Neural progenitor cell (in vitro differentiated cells): ENCODE data around the gene PBX3. TPM values are rescaled to one million over a fixed set of nuclear protein-coding genes. Genes with fewer than 3 reads are reported as not detected.

Source experiments
- DNase-seq: peaks from one replicate; pipeline ENCODE4 v3.0.0-alpha.2; 2016; ENCODE audit warnings: low spot score
- H2AFZ ChIP-seq: fragments of 200-600 bp; sonication (generic); replicated peaks from 2 replicates; pipeline ENCODE4 v1.6.1; 2016; ENCODE audit warnings: antibody characterized with exemption
- H3F3A ChIP-seq: fragments of 200-600 bp; sonication (generic); 2 replicates; pipeline ENCODE4 v1.6.1; 2016; ENCODE audit warnings: antibody characterized with exemption, low read depth
- H3K27ac ChIP-seq: fragments of 200-600 bp; sonication (generic); 2 replicates; pipeline ENCODE4 v1.5.1; 2016; ENCODE audit warnings: mild to moderate bottlenecking
- H3K27me3 ChIP-seq: fragments of 200-600 bp; sonication (generic); 2 replicates; pipeline ENCODE4 v1.6.1; 2016; ENCODE audit warnings: mild to moderate bottlenecking, moderate library complexity
- H3K36me3 ChIP-seq: fragments of 200-600 bp; sonication (generic); 2 replicates; pipeline ENCODE4 v1.5.1; 2016
- H3K4me1 ChIP-seq: fragments of 200-600 bp; sonication (generic); 2 replicates; pipeline ENCODE4 v1.6.1; 2016; ENCODE audit warnings: mixed run types
- H3K4me2 ChIP-seq: fragments of 200-600 bp; sonication (generic); 2 replicates; pipeline ENCODE4 v1.6.1; 2016
- H3K4me3 ChIP-seq: fragments of 200-600 bp; sonication (generic); 2 replicates; pipeline ENCODE4 v1.5.1; 2016
- H3K79me2 ChIP-seq: fragments of 200-600 bp; sonication (generic); 2 replicates; pipeline ENCODE4 v1.6.1; 2016; ENCODE audit warnings: low read depth
- H3K9ac ChIP-seq: fragments of 200-600 bp; sonication (generic); 2 replicates; pipeline ENCODE4 v1.6.1; 2016
- H3K9me3 ChIP-seq: fragments of 200-600 bp; sonication (generic); 2 replicates; pipeline ENCODE4 v1.5.1; 2016; ENCODE audit warnings: low read depth
- H4K20me1 ChIP-seq: fragments of 200-600 bp; sonication (generic); 2 replicates; pipeline ENCODE4 v1.6.1; 2016; ENCODE audit warnings: low read depth
- H3K27ac Mint-ChIP-seq: 3 replicates; pipeline ENCODE4 v1.8.0; 2021; ENCODE audit warnings: mixed read lengths
- H3K27me3 Mint-ChIP-seq: 2 replicates; pipeline ENCODE4 v1.8.0; 2022; ENCODE audit warnings: low read depth, mild to moderate bottlenecking, inconsistent platforms, moderate library complexity, mixed read lengths; ENCODE audit not compliant: insufficient read depth
- H3K36me3 Mint-ChIP-seq: 3 replicates; pipeline ENCODE4 v1.8.0; 2021; ENCODE audit warnings: mixed read lengths
- H3K4me1 Mint-ChIP-seq: 3 replicates; pipeline ENCODE4 v1.8.0; 2021; ENCODE audit warnings: mixed read lengths
- H3K4me3 Mint-ChIP-seq: 3 replicates; pipeline ENCODE4 v1.8.0; 2021; ENCODE audit warnings: mild to moderate bottlenecking, moderate library complexity, mixed read lengths
- H3K9me3 Mint-ChIP-seq: 3 replicates; pipeline ENCODE4 v1.8.0; 2020; ENCODE audit warnings: mixed read lengths
- EZH2 ChIP-seq: fragments of 200-600 bp; sonication (generic); IDR thresholded peaks from 2 replicates; pipeline ENCODE4 v1.6.1; 2017; ENCODE audit warnings: antibody characterized with exemption, mild to moderate bottlenecking, moderate library complexity
- EZH2phosphoT487 ChIP-seq: fragments of 200-600 bp; sonication (generic); IDR thresholded peaks from 2 replicates; pipeline ENCODE4 v1.6.1; 2017; ENCODE audit warnings: antibody characterized with exemption
- total RNA-seq: library from RNA; depleted of rRNA; stranded (reverse); fragments of >200 nt; gene quantifications from 2 replicates; pipeline ENCODE4 v1.2.3, GENCODE V29; 2015; ENCODE audit warnings: low replicate concordance
- TF ChIP-seq, protein P1 (sequence below): fragments of 200-600 bp; sonication (generic); IDR thresholded peaks from 2 replicates; pipeline ENCODE4 v1.5.1; 2017; ENCODE audit warnings: antibody characterized with exemption, mild to moderate bottlenecking

The PBX3 gene
- total RNA-seq, 1 donor from 2014 or later: 99.5 TPM

DNA sequence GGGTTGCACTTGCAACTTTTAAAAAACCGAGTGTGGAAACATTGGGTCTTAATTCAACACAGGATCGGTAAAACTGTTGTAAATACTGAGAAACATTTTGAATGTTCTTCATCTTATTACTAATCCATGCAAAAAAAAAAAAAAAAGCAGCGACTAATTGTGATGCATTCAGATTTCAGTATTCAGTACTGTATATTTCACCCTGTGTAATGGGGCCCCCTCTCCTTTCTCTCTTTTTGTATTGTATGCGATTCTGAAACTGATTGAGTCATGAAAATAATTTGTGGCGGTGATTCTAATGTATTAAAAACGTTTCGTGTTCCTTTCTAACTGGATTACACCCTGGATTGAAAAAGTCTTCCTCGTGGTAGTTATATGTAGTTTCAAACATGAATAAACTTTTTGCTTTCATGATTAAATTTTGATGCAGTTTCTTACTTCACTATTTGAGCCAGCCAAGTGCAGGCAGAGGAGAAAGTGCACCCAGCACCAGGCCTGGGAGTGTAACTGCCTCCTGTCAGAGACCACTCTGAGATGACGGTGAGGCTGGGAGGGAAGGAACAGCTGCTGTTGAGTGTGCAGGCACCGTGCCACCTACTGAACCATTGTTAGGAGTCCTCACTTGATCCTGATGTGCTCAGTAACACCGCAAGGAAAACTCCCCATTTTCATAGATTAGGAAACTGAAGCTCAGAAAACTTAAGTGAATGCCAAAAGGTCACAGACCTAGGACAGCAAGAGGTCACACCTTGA, 220.0 kb downstream of the PBX3 start:
- Histone ChIP-seq H3F3A (no peaks in the 10 kb centered on the region), H3K4me1 (no peaks in the 10 kb centered on the region), H3K9ac (no peak overlapping the region), H3K36me3 (peaks cover 21% of the 10 kb centered on the region), H3K9me3 (no peaks in the 10 kb centered on the region), H4K20me1 (no peaks in the 10 kb centered on the region), H3K27ac (no peak overlapping the region), H3K4me2 (no peak overlapping the region), H3K27me3 (no peaks in the 10 kb centered on the region), H3K79me2 (no peaks in the 10 kb centered on the region), H3K4me3 (no peak overlapping the region), H2AFZ (no peak overlapping the region)
- DNase-seq: no peak
- Mint-ChIP-seq H3K27me3 (peaks cover 11% of the 10 kb centered on the region), H3K4me1 (peaks cover 2% of the 10 kb centered on the region), H3K9me3 (no peaks in the 10 kb centered on the region), H3K27ac (no peak overlapping the region), H3K36me3 (peaks cover 16% of the 10 kb centered on the region), H3K4me3 (no peak overlapping the region)
- TF ChIP-seq EZH2phosphoT487: no peak
- TF ChIP-seq, protein P1, sequence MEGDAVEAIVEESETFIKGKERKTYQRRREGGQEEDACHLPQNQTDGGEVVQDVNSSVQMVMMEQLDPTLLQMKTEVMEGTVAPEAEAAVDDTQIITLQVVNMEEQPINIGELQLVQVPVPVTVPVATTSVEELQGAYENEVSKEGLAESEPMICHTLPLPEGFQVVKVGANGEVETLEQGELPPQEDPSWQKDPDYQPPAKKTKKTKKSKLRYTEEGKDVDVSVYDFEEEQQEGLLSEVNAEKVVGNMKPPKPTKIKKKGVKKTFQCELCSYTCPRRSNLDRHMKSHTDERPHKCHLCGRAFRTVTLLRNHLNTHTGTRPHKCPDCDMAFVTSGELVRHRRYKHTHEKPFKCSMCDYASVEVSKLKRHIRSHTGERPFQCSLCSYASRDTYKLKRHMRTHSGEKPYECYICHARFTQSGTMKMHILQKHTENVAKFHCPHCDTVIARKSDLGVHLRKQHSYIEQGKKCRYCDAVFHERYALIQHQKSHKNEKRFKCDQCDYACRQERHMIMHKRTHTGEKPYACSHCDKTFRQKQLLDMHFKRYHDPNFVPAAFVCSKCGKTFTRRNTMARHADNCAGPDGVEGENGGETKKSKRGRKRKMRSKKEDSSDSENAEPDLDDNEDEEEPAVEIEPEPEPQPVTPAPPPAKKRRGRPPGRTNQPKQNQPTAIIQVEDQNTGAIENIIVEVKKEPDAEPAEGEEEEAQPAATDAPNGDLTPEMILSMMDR: no peak
- no peak for TF ChIP-seq EZH2

DNA sequence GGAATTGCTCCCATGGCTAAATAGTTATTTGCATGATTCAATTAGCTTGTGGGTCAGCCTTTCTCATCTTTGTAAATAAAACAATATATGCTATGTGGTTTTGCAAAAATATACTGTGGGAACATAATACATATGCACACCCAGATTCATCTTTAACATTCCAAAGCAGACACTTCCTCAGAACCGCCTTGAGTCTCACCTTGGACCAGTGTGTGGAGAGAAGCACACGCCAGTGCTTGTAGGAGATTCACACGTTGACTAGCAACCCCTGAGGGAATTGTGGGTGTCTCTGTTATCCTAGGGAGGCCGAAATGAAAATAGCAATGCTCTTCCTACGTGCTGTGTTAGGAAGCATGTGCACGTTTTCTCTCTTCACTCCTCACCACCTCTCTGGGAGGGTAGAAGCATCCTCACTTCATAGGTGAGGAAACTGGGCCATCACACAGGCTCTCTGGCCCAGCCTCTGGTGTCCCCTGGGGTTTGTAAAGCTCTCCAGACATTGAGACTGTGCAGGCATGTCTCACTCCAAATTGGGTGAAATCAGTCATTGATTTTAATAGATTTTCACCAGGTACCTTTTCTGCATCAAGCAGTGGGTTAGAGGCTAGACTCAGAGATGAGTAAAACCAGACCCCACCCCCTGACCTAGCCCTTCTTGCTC, 221.7 kb downstream of the PBX3 start:
- H3K27me3 Mint-ChIP-seq: peaks cover 9% of the 10 kb centered on the region
- no peak overlapping the region for H3K4me3 Mint-ChIP-seq
- no peak overlapping the region for H3K27ac ChIP-seq
- no peak overlapping the region for H3K4me3 ChIP-seq
- H3F3A ChIP-seq: no peaks in the 10 kb centered on the region
- H3K4me1 Mint-ChIP-seq: peaks cover 2% of the 10 kb centered on the region
- no peaks in the 10 kb centered on the region for H3K27me3 ChIP-seq
- no peaks in the 10 kb centered on the region for H3K9me3 Mint-ChIP-seq
- no peak for DNase-seq
- H3K36me3 ChIP-seq: peaks cover 12% of the 10 kb centered on the region
- TF ChIP-seq EZH2: no peak
- TF ChIP-seq EZH2phosphoT487: no peak
- TF ChIP-seq, protein P1: no peak
- H3K9ac ChIP-seq: no peak overlapping the region
- no peak overlapping the region for H3K4me2 ChIP-seq
- H3K27ac Mint-ChIP-seq: no peak overlapping the region
- H3K9me3 ChIP-seq: no peaks in the 10 kb centered on the region
- H3K36me3 Mint-ChIP-seq: peaks cover 10% of the 10 kb centered on the region
- H3K79me2 ChIP-seq: no peaks in the 10 kb centered on the region
- H3K4me1 ChIP-seq: no peaks in the 10 kb centered on the region
- H4K20me1 ChIP-seq: no peaks in the 10 kb centered on the region
- no peak overlapping the region for H2AFZ ChIP-seq

- H3K27me3 Mint-ChIP-seq: peaks cover 13% of the 10 kb centered on the region
- H3K4me3 ChIP-seq: no peak overlapping the region
- no peaks in the 10 kb centered on the region for H3K27me3 ChIP-seq
- H3K4me3 Mint-ChIP-seq: no peak overlapping the region
- no peaks in the 10 kb centered on the region for H4K20me1 ChIP-seq
- TF ChIP-seq EZH2phosphoT487: no peak
- TF ChIP-seq EZH2: no peak
- TF ChIP-seq, protein P1: no peak
- no peaks in the 10 kb centered on the region for H3K4me1 ChIP-seq
- peaks cover 10% of the 10 kb centered on the region for H3K36me3 Mint-ChIP-seq
- H3K27ac ChIP-seq: no peak overlapping the region
- peaks cover 2% of the 10 kb centered on the region for H3K4me1 Mint-ChIP-seq
- no peaks in the 10 kb centered on the region for H3K9me3 Mint-ChIP-seq
- peaks cover 10% of the 10 kb centered on the region for H3K36me3 ChIP-seq
- H2AFZ ChIP-seq: no peak overlapping the region
- H3F3A ChIP-seq: no peaks in the 10 kb centered on the region
- H3K79me2 ChIP-seq: no peaks in the 10 kb centered on the region
- no peak overlapping the region for H3K27ac Mint-ChIP-seq
- no peak overlapping the region for H3K9ac ChIP-seq
- H3K9me3 ChIP-seq: no peaks in the 10 kb centered on the region
- no peak overlapping the region for H3K4me2 ChIP-seq
- no peak for DNase-seq
These were observed 222.3 kb downstream of the PBX3 start for GRCh38 chr9:125969462-125969861.
